ENCODE measurements around the gene ATOSA.

ATOSA gene

GRCh38 chr15:52652984-52653383 is 26.2 kb downstream of the ATOSA start:
- DNase-seq (ENCODE audit: low read depth in 2 of 2) = peak in 1 of 2 experiments; percentile 28

- no peak for DNase-seq (ENCODE audit: low read depth in 2 of 2)
Observed at GRCh38 chr15:52652286-52652685, 26.9 kb downstream of the ATOSA start.

GRCh38 chr15:52651868-52652267 is 27.3 kb downstream of the ATOSA start:
- DNase-seq (ENCODE audit: low read depth in 2 of 2) = peak in 1 of 2 experiments; percentile 53

GRCh38 chr15:52651114-52651513 is 28.1 kb downstream of the ATOSA start:
- DNase-seq (ENCODE audit: low read depth in 2 of 2) = no peak

- DNase-seq (ENCODE audit: low read depth in 2 of 2) = no peak
Observed at GRCh38 chr15:52649686-52650085, 29.5 kb downstream of the ATOSA start.

GRCh38 chr15:52645916-52646315 is 33.3 kb downstream of the ATOSA start:
- no peak for DNase-seq (ENCODE audit: low read depth in 2 of 2)

GRCh38 chr15:52642386-52643361 is 36.5 kb downstream of the ATOSA start:
- DNase-seq (ENCODE audit: low read depth in 2 of 2) = peak in 1 of 2 experiments; percentile 63

GRCh38 chr15:52636459-52636858 is 42.7 kb downstream of the ATOSA start:
- DNase-seq (ENCODE audit: low read depth in 2 of 2) = no peak

- no peak for DNase-seq (ENCODE audit: low read depth in 2 of 2)
Observed at GRCh38 chr15:52635908-52636307, 43.3 kb downstream of the ATOSA start.
